CMK (cell line): ENCODE data around the gene SLMAP.

ENCODE experiments used
- DNase-seq: peaks from one replicate; pipeline ENCODE4 v3.0.0-alpha.2; 2010; ENCODE audit warnings: low read depth

Gene SLMAP

DNA sequence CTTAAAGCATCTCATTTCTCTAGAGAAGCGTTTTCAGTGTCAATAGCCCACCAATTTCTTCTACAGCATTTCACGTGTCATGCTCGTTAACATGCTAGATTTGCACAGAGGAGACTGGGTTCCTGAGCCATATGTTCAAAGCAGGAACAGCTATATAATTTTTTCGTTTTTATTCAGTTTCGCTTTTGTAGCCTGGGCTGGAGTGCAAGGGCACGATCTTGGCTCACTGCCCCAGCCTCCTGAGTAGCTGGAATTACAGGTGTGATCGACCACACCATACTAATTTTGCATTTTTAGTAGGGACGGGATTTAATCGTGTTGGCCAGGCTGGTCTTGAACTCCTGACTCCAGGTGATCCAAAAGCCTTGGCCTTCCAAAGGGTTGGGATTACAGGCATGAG, 6.6 kb upstream of the SLMAP start:
- no peak for DNase-seq

DNA sequence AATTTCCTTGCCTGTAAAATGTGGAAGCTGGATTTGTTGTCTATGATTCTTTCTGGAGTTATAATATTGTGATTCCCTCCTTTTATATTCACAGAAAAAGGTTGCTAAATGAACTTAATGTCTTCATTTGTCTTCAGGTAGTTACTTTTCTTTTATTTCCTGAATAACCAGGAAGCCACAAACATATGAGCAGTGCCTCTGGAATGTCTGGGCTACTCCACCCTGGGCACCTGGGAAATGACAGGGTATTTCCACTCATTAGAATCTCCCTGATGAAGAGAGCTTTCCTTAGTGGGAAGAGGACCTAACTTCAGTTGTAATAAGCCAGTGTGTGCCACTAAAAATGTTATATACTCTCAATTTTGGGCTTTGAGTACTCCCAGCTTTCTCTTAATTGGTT, 3.8 kb upstream of the SLMAP start:
- DNase-seq: no peak

DNA sequence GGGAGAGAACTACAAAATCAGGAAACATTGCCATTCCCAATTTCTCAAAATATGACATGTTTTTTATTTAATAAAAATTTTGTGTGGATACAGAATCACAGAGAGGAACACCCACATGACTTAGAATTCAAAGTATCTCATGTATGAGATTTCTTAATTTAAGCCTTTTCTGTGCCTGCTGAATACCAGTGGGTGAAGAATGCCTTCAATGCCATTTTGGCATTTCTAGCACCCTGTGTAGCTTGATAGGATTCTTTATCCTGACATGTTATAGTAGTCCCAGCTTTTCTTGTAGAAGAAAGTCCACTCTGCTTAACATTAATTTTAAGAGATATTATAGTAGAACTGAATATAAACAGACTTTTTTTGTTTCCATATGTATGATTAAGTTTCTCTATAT, 3.1 kb upstream of the SLMAP start:
- no peak for DNase-seq

DNA sequence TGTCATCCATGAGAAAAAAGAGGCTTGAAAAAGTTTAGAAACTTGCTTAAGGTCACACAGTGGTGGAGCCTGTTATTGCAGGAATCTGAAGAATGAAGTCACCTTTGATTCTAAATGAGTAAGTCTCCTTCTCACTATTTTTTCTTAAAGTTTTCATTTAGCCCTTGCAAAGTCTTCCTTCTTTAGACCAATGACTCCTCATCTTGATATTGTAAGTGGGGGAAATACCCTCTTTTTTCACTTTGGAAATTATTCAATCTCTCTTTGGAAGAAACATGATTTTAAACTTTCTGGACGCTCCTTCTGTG, 787 bp upstream of the SLMAP start:
- peak; percentile 36 for DNase-seq

DNA sequence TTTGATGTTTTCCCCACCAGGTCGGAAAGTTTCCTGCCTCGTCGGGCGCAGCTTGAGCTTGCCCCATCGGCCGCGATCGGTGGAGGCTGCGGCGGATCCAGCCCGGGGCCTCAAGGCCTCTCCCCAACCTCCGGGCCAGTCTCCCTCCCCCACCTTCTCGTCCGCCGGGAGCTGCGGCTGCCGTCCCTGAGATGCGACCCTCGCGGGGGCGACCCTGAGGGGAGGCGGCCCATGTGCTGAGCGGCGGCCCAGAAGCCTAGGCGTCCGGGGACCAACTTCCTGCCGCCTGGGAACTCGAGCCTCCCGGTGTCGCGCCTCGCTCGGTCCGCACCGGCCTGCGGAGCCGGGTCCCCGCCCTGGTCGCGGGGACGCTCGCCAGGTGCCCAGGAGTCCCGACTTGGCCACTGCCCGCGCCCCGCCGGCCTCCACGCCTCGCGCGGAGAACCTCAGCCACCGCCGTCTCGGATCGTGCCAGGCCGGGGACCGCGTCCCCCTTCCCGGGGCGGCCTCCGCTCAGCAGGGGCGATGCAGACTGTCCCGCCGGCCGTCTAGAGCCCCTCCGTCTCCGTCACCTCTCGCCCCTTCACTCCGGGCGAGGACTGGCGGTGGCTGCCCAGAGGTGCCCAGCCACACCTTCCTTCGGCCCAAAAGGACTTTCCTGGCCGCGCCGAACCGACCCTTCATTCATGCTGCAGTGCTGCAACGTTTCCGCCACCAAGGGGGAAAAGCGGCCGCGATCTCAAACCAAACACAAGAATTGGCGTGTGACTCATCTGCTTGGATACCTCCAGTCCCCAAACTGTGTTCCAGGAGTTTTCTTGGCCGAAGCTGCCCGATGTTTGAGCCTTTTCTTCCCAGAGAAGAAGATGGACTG, 656 bp downstream of the SLMAP start:
- DNase-seq: peak; percentile 26

DNA sequence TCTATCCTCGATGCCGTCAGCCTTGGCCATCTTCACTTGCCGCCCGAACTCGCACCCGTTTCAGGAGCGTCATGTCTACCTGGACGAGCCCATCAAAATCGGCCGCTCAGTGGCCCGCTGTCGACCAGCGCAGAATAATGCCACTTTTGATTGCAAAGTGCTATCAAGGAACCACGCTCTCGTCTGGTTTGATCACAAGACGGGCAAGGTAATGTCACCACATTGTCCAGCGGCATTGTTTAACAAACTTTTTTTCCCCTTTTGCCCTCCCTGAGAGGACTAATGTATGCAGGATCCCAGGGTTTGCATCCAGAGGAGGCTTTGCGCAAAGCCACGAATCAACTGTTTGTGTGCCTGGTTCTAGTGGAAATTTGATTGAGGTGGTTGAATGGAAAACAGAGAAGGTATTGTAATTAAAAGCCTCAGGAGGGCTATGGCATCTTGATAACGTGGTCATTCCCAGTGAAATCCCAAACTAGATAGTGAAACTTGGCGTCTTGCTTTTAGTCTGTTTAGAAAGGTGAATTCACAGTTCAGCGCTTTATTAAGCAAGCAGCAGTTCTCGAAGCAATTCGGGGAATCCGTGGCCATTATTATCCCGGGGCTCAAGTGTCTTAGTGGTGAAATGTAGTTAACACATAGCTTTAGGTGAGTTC, 1.7 kb downstream of the SLMAP start:
- DNase-seq: no peak

DNA sequence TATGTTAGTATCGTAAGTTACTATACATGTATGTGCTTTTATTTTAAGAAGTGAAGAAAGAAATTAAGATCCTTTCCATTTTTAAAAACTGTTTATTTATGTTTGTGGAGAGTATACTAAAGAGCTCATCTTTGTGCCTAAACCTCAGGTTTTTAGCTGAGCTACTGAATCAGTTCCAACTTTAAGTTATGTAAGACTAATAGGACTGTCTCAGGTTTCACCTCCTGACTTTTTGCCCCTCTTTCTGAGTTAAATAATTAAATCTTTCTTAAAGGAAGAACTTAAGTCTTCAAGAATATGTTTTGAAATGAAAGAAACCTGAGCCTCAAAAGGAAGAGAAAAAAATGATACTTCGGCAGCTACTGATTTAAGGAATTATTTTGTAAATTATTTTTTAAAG, 2.6 kb downstream of the SLMAP start:
- no peak for DNase-seq

DNA sequence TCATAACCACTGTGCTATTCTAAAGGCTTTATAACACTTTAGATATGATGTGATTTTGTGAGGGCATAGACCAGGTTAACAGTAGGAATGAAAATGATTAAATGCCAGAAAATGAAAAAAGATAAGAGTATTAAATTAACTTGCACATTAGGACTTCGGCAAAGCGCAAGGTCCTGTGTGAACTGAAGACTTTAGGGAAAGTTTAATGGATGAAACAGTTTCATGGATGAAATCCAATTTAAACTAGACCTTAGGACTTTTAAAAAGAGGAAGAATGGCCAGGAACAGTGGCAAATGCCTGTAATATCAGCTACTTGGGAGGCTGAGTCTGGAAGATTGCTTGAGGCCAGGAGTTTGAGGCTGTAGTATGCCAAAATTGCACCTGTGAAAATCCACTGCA, 8.7 kb downstream of the SLMAP start:
- no peak for DNase-seq

DNA sequence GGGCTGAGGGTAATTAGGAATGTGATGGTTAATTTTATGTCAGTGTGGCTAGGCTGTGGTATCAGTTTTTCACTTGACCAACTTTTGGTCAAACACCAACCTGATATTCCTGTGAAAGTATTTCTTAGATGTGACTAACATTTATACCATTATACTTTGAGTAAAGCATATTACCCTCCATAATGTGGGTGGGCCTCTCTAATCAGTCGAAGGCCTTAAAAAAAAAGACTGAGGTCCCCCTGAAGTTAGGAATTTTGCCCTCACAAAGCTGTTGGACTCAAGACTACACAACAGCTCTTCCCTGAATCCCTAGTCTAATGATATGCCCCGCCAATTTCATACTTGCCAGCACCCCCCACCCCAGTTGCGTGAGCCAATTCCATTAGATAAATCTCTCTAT, 12.5 kb downstream of the SLMAP start:
- no peak for DNase-seq

DNA sequence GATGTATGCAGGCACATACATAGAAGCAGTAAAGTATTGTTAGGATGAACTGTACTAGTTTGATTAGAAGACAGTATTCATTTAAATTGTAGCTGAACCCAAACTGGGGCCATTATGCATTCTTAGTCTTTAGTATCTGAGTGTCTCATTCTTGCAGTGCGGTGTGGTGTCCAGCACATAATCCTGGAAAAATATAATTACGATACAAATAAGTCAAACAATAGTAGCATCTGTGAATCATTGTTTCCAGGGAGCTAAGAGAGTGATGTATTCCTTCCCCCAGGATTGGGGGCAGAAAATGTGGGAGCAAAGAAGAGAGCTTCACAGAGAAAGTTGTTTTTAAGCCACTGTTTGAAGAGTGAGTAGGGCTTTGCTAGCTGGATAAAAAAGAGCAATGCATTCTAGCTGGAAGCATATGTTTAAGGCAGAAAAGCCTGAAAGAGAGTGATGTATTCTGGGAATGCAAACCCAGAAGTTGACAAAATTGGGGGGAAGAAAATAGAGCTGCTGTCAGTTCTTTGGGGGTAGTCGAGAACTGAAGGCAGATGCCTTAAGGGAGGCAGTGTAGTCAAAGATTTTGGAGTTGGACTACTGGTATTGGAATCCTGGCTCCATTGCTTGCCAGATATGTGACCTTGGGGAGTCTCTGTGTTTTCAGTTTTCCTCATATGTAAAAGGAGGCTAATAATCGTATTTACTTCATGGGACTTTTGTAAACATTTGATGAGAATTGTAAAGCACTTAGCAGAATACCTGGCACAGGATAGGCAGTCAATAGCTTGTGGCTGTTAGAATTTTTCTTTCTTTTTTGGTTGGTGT, 14.1 kb downstream of the SLMAP start:
- DNase-seq: no peak

DNA sequence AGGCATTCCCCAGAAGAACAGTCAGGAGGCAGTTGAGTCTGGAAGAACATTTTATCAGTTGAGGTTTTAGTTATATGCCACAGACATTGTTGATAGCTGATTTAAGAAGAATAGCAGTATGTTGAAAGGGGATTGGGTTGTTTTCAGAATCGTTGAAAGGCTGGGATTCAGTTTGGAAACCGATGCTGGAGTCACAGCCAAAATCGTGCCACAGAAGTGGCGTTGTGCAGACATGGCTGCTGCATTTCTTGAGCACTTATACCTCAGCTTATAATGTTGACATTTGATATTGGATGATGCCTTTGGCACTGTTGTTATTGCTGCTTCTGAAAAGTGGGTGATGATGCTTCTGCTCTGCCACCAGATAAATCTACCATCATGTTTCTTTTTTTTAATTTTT, 16.1 kb downstream of the SLMAP start:
- DNase-seq: no peak

DNA sequence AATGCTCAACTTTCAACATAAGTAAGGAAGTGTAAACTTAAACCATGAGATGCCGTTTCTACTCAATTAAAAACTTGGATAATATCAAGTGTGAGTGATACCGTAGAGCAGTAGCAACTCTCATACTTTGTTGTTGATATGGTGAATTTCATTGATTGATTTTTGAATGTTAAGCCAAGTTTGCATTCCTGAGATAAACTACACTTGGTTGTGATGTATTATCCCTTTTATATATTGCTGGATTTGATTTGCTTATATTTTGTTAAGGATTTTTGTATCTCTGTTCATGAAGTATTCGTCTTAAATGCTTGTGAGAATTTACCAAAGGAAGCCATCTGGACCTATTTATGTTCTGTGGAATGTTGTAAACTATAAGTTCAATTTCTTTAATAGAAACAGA, 21.7 kb downstream of the SLMAP start:
- no peak for DNase-seq

DNA sequence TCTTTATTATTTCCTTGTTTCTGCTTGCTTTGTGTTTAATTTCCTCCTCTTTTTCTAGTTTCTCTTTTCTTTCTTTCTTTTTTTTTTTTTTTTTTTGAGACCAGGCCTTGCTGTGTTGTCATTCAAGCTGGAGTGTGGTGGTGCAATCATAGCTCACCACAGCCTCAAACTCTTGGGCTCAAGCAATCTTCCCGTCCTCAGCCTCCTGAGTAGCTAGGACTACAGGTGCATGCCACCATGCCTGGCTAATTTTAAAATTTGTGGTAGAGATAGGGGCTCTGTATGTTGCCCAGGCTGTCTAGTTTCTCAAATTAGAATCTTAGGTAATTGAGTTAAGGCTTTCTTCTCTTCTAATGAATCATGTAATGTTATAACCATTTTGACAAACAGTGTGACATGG, 22.4 kb downstream of the SLMAP start:
- DNase-seq: no peak

DNA sequence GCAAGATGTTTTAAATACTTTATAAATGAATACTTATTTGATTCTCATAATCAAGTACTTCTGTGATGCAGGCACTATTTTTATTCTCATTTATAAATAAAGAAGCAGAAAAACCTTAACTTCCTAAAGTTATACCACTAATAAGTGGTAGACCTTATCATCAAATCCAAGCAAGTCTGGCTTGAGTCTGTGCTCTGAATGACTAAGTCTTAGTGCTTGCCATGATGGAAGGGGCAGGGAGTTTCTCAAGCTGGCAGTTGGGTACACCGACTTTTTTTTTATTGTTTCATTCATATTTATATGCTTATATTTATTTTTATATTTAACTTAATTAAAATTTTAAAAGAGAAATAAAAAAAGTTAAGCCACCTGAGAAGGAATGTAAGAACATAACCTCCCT, 23.6 kb downstream of the SLMAP start:
- DNase-seq: no peak

DNA sequence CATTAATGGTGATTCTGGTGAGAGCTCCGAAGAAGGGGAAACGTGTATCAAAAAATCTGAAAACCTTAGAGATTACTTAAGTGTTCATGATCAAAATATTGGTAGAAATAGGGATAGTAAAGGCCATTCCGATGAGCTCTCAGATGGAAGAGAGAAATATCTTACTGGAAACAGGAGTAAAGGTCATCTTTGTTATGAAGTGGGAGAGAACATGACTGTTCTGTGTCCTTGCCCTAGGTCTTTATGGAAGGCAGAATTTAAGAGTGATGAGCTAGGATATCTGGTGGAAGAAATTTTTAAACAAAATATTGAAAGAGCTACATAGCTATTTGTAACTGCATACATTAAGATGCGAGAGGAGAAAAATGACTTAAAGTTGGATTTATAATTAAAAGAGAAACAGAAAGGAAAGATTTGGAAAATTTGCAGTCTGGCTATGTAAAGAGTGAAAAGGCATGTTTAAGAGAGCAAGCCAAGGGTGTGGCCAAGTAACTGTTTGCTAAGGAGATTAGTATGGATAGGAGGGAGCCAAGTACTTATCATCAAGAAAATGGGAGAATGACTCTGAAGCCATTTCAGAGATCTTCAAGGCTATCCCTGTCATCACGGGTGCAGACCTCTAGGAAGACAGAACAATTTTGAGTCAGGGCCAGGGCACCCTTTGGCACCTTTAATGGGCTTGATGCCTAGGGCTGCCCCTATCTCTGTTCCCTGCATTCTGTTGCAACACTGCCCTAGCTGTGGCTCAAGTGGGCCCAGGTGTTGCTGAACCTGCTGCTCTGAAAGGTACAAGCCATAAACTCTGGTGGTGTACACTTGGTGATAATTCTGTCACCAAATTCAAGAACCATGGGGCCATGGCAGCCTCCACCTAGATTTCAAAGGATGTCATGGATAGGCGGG, 27.3 kb downstream of the SLMAP start:
- no peak for DNase-seq

DNA sequence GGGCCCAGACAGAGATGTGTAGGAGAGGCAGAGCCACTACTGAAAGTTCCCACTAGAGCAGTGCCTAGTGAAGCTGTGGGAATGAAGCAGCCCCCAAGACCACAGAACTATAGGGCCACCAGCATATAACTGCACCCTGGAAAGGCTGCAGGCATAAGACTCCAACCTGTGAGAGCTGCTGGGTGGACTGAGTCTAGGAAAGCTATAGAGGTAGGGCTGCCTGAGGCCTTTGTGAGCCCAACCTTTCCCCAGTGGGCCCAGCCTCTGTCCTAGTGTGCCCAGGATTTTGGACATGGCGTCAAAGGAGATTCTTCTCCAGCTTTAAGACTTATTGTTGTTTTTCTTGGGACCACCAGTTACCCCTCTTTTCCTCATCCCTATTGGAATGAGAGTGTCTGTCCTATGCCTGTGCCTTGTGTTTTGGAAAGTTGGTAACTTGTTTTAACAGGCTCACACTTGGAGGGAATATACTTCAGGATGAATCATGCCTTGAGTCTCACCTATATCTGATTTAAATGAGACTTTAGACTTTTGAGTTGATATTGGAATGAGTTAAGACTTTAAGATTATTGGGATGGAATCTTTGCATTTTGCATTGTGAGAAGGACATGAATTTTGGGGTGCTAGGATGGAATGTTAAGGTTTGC, 28.1 kb downstream of the SLMAP start:
- DNase-seq: no peak

DNA sequence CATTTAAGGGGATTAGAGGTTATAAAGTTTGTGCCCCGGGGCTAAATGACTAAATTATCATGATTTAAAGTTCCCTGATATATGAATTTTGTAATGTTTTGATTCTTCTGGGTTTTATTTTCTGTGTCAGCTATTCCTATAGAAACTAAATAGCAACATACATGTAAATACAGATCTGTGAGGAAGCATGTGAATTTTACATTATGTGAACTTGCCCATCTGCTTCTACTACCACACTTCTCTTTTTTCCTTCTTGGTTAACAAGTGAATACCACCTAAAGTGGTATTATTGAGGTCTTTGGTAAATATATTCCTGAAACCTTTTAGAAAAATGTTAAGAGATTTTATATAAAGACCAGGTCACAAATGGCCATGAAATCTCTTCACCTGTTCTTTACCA, 29.3 kb downstream of the SLMAP start:
- no peak for DNase-seq

DNA sequence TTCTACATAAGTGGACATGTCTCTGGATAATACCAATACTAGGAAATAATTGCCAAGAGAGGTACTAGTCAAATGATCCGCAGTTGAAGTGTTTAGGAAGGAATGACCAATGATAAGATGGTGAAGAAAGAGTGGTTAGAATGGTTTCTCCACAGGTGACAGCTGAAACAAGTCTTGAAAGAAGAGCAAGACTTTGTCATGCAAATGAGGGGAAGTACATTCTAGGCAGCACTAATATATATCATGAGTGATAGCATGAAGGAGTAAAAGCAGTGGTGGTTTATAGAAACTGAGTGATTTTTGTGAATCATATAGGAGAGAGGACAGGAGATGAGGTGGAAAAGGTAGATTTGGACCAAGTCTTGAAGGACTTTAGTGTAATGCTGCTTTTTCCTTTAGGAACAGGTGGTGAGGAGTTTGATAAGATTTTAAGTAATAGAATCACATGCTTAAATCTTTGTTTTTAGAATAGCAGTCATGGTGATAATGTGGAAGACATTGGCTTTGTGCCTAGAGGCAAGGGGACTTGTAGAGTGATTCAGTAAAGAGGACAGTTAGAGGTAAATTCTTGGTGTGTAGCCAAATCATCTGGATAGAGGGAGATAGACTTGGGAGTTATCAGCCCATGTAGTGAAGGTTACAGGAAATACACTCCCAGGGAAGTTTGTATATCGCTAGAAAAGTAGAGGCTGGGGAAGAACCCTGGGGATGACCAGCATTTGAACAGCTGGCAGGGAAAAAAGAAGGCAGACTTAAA, 31.9 kb downstream of the SLMAP start:
- no peak for DNase-seq

DNA sequence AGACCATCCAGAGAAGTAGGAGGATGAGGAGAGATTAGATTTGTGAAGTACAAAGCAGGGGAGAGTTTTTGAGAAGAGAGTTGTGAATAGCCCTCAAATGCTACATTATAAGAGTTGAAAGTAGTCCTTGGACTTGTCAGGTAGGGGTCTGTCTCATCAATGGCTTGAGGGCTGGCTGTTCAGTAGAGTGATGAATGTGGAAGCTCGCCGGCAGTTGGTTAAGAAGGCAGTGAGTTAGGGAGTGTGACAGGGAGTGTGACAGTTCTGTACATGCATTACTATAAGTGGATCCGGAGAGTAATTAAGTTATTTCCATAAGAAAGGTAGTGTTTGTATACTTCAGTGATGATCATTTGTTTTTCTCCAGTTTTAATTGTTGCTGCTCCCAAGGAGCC, 32.5 kb downstream of the SLMAP start:
- no peak for DNase-seq

DNA sequence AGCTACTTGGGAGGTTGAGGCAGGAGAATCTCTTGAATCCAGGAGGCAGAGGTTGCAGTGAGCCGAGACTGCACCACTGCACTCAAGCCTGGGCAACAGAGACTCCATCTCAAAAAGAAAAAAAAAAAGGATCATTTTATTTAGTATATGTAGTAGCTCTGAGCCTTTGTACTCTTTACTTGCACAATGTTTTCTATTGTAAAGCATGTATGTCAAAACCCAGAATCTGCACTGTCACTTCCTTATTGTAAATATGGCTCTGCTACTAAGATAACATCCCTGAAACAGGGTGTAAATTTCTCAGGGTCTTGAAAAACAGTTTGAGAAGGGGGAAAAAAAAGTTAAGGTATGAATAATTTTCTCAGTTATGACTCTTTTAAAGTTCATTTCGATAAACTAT, 35.1 kb downstream of the SLMAP start:
- DNase-seq: no peak

DNA sequence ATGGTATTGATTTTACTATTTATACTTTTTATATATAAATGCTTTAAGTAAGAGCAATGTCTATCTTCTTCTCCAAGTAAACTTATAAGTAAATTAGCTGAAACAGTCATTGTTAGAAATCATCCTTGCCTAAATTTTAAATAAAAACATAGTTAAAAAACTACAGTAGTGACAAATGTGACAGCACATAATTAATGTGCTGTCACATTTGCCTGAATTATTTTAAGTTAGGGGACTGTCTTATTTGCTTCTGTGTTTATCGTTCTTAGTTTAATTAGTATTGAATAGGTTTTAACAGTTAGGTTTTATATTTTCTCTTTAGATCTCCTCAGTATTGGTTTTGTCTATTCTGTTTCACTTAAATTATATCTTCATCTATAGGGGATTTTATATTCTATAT, 36.1 kb downstream of the SLMAP start:
- no peak for DNase-seq
